Glomerular endothelial cell (primary cell): ENCODE measurements around the gene ZNF330. TPM values are rescaled to one million over a fixed set of nuclear protein-coding genes. Genes with fewer than 3 reads are reported as not detected.

Experiments used
- DNase-seq: peaks from one replicate; pipeline ENCODE4 v3.0.0-alpha.2; 2011; ENCODE audit warnings: low read depth, low spot score; ENCODE audit errors: extremely low read depth
- total RNA-seq: library from RNA; depleted of rRNA; stranded (reverse); fragments of >200 nt; gene quantifications from 2 replicates; pipeline ENCODE4 v1.2.3, GENCODE V29; 2015

Gene ZNF330
- total RNA-seq, 1 donor from 2014 or later: 19.4 TPM

- no peak for DNase-seq
These were observed 8.9 kb downstream of the ZNF330 start for GRCh38 chr4:141229408-141230101.

DNA sequence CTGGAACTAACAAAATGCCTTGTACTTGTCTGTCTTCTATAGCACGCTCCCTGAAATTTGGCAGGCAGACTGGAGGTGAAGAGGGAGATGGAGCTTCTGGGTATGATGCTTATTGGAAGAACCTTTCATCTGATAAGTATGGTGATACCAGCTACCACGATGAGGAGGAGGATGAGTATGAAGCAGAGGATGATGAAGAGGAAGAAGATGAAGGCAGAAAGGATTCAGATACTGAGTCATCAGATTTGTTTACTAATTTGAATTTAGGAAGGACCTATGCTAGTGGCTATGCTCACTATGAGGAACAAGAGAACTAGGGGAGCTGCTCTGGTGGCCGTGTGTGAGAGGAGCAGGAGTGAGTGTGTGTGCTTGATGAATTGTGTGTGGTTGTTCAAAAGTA, 13.0 kb downstream of the ZNF330 start:
- DNase-seq: no peak

DNA sequence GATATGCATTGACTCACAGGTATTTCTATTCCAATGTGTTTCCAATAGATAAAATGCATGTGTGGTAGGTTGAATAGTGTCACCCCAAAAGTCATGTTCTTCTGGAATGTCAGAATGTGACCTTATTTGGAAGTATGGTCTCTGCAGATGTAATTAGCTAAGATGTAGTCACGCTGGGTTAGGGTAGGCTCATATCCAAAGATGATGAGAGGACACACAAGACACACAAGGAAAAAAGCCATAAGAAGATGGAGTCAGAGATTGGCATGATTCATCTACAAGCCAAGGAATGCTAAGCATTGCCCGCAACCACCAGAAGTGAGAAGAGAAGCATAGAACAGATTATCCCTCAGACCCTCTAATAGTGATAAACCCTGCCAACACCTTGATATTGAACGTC, 17.5 kb downstream of the ZNF330 start:
- DNase-seq: no peak

DNA sequence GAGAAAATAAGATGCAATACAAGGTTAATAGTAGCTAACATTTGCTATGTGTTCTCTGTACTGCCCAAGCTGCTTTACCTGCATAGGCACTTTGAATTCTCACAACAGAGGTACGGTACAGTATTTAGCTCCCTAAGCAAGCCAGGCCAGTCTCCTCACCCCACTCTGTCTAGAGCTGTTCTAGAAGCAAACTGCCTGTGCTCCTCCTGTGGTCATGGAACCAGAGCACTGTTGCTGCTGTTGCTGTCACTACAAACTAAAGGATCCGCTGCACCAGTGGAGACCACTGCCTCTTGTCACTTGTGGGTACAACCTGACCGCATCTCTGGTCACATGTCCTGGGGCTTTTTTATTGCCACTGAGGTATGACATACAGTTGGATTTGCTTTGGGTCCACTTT, 19.6 kb downstream of the ZNF330 start:
- no peak for DNase-seq

DNA sequence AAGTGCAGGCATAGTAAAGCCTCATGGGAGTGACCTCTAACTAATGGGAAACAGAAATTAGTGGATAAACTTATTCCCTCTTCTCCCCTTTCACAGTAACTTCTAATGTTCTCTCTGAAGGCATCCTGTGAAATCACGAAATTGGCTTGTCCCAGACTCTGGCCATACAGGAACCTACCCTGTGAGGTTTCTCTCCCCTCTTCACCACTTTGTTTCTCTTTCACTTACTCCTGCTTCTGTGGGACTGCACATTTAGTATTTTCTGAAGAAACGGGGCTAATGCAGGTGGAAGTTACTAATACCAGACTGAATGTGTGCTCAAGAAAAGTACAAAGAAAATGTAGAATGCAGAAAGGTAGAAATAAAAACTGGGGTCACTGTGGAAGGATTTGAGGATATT, 20.0 kb downstream of the ZNF330 start:
- DNase-seq: no peak

- no peak for DNase-seq
These were observed 21.3 kb downstream of the ZNF330 start for GRCh38 chr4:141241986-141242385.

DNA sequence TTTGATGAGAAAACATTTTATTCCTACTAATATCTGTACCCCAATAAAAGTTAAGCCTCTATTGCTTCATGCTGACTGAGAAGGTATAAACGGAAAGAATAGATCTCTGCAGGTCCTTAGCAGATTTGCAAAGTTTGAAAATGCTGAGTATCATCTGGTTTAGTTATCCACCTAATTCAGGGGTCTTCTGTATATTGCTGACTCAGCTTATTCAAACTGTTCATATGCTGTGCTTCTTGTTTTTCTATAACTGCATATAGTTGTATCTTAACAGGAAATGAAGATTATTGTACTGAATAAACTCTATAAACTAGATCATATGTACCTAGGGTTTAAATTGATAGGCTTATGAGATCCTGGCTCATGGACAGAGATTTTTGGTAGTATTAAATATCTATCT, 23.7 kb downstream of the ZNF330 start:
- no peak for DNase-seq

- DNase-seq: no peak
These were observed 25.5 kb downstream of the ZNF330 start for GRCh38 chr4:141246243-141246642.

DNA sequence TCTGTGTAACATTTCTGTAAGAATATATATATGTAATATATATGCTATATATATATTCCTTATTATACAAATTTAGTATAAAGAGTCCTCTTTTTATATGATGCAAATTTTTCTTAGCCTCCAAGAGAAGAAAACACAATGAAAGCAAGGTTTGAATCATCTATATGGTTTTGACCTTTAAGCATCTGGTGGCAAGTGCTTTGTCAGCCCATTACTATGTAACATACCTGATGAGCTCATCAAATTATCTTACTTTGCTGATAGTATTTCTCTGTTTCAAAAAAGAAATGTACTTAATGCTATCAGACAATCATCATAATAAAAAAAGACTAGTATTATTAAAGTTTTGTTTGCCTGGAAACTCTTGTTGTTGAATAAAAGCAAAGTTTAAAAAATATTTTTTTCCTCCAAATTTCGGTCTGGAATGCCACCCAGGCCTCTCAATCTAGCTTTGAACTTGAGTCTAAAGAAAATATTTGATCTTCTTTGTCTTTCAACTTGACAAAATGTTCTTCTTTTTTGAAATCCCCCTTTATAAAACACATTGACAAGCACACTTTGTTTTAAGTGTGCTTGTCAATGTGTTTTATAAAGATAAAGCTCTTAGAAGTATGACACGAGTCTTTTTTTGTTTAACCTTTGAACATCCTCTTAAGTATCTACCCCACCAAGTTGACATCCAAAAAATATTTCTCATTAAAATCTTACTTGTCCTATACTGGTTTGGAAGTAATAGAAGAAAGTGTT, 26.2 kb downstream of the ZNF330 start:
- DNase-seq: no peak

GRCh38 chr4:141247430-141247780, 26.7 kb downstream of the ZNF330 start:
- DNase-seq: no peak

DNA sequence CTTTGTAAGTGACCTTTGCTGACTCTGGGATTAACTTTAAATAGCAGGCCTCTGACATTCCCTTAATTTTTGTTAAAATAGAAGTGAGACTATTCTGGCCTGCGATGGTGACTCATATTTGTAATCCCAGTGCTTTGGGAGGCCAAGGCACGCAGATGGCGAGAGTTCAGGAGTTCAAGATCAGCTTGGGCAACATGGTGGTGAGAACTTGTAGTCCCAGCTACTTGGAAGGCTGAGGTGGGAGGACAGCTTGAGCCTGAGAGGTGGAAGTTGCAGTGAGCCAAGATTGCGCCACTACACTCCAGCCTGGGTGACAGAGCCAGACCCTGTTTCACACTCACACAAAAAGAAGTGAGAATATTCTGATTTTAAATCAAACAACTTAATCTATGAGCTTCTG, 27.3 kb downstream of the ZNF330 start:
- DNase-seq: no peak

DNA sequence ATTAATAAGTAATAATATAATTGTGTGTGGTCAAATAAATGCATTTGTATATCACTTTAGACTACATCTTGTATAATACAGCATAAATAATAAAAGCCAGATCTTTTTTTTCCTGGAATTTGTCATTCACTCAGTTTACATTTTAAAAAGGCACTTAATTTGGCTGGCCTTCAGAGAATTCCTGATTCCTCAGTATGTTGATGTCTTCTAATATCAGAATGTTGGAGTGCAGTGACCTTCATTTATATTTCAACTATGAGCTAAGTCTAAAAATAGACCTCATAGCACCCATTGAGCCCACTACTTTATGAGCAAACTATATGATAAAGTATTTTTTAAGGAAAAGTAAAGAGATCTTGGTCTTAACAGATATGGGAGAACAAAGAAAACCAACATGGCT, 27.8 kb downstream of the ZNF330 start:
- DNase-seq: no peak

GRCh38 chr4:141254326-141254725, 33.6 kb downstream of the ZNF330 start:
- no peak for DNase-seq

GRCh38 chr4:141255016-141255415, 34.3 kb downstream of the ZNF330 start:
- DNase-seq: no peak

- DNase-seq: no peak
These were observed 37.9 kb downstream of the ZNF330 start for GRCh38 chr4:141258558-141258957.

- DNase-seq: no peak
These were observed 55.1 kb downstream of the ZNF330 start for GRCh38 chr4:141275834-141276233.

DNA sequence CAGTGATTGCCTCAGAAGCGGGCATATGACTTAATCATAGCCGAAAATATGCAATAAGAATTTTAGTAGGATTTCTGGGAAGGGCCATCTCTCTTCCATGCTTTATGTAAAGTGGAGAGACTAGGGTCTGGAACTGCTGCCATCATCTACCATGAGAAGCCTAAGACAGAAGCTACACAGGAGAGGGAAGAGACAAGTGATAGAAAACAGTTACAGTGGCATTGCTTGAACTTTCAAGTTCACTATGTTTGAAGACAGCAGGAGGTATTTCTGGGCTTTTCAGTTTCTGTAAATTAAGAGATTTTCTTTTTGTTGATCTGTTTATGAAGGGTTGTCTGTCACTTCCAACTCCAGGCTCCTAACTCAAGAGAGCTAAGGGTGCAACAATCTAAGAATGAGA, 62.5 kb downstream of the ZNF330 start:
- no peak for DNase-seq

GRCh38 chr4:141283563-141283962, 62.9 kb downstream of the ZNF330 start:
- no peak for DNase-seq

Other genes starting within 250 kb of the ZNF330 start
- 0.53 and 0.93 TPM in 2 replicates for gene RNF150, start 87.4 kb upstream of the ZNF330 start, total RNA-seq